Upper lobe of left lung (tissue), 6 donors: ENCODE measurements around the gene BRD7. TPM values are rescaled to one million over a fixed set of nuclear protein-coding genes. Genes with fewer than 3 reads are reported as not detected.

Experiments used
- ATAC-seq, 2 donors: fragments of 200-7000 bp; cut with Tn5 transposase; one replicate each; pipeline ENCODE4 v1.9.1; 2022; ENCODE audit warnings: mild to moderate bottlenecking in 2 of 2, moderate library complexity in 2 of 2; ENCODE audit not compliant: low FRiP score in 2 of 2
- DNase-seq, 2 donors: peaks; one replicate each; pipeline ENCODE4 v3.0.0-alpha.2; 2019 to 2020
- H3K27ac ChIP-seq, 4 donors: fragments of 200-600 bp; sonication (generic); one replicate each; pipeline ENCODE4 v1.5.1; 2016 to 2019
- H3K27me3 ChIP-seq, 4 donors: fragments of 200-600 bp; sonication (generic); one replicate each; pipeline ENCODE4 v1.5.1; 2017 to 2019
- H3K36me3 ChIP-seq, 4 donors: fragments of 200-600 bp; sonication (generic); one replicate each; pipeline ENCODE4 v1.5.1; 2016 to 2019
- H3K4me1 ChIP-seq, 4 donors: fragments of 200-600 bp; sonication (generic); one replicate each; pipeline ENCODE4 v1.5.1; 2018 to 2019
- H3K4me3 ChIP-seq, 4 donors: fragments of 200-600 bp; sonication (generic); one replicate each; pipeline ENCODE4 v1.5.1; 2017 to 2019; ENCODE audit warnings: mild to moderate bottlenecking in 2 of 4, moderate library complexity in 1 of 4
- H3K9me3 ChIP-seq, 4 donors: fragments of 200-600 bp; sonication (generic); one replicate each; pipeline ENCODE4 v1.5.1; 2018 to 2019
- CTCF ChIP-seq, 6 experiments: fragments of 450-650 bp in 4 of 6; fragments of 200-600 bp in 2 of 6; sonication (generic) in 2 of 6; IDR thresholded peaks; one replicate each; pipeline ENCODE4 v1.5.1; 2016 to 2019; ENCODE audit warnings: antibody characterized with exemption in 6 of 6
- EP300 ChIP-seq, 4 donors: sonication (generic); formaldehyde crosslinking; IDR thresholded peaks; one replicate each; pipeline ENCODE4 v1.5.1; 2017; ENCODE audit warnings: antibody characterized with exemption in 4 of 4, control low read depth in 2 of 4
- POLR2A ChIP-seq, 4 donors: fragments of 450-650 bp; IDR thresholded peaks; one replicate each; pipeline ENCODE4 v1.5.1; 2016 to 2017; ENCODE audit warnings: antibody characterized with exemption in 4 of 4, mild to moderate bottlenecking in 2 of 4
- POLR2AphosphoS5 ChIP-seq, 2 donors: sonication (generic); formaldehyde crosslinking; IDR thresholded peaks; one replicate each; pipeline ENCODE4 v1.5.1; 2017; ENCODE audit warnings: antibody characterized with exemption in 2 of 2
- WGBS, 2 donors: methylation state at CpG; one replicate each; pipeline ENCODE4 v1.1.5; 2017 to 2018; 5-methylcytosine and 5-hydroxymethylcytosine counted together
- total RNA-seq, 6 donors: library from RNA; depleted of rRNA in 4 of 6; stranded (reverse); fragments of >200 nt in 4 of 6; gene quantifications; one replicate each; pipeline versions ENCODE4 v1.1.0 to v1.2.1, GENCODE V29; 2016 to 2021
- donor health status: DM: no; HTN: no; CAD: no; lungs with moderate emphysema.
- donor health status: DM: no; HTN: yes; CAD: no; lungs with severe emphysema.

Gene BRD7
- total RNA-seq, 6 donors from 2014 or later: 41.5 to 68.2 (median 53.4) TPM

GRCh38 chr16:50363656-50364055, 5.1 kb downstream of the BRD7 start:
- H3K36me3 ChIP-seq: peaks cover 0 to 34% (median 1%) of the 10 kb centered on the region in 4 donors
- no peaks in the 10 kb centered on the region for H3K27me3 ChIP-seq
- DNase-seq (no peak), ATAC-seq (no peak)
- TF ChIP-seq POLR2A (IDR thresholded peaks at IDR 0.05) (no peak), CTCF (IDR thresholded peaks at IDR 0.05) (no peak), EP300 (IDR thresholded peaks at IDR 0.05) (no peak), POLR2AphosphoS5 (IDR thresholded peaks at IDR 0.05) (no peak)
- WGBS, 2 donors: 86 to 89% methylated on average over 10 of the region's 10 CpGs
- H3K4me1 ChIP-seq: peaks cover 29 to 58% (median 34%) of the 10 kb centered on the region in 4 donors
- H3K27ac ChIP-seq: no peak overlapping the region
- H3K4me3 ChIP-seq: no peak overlapping the region
- no peaks in the 10 kb centered on the region for H3K9me3 ChIP-seq

- 64 to 82% methylated on average over 3 of the region's 3 CpGs for WGBS, 2 donors
- ATAC-seq: no peak
- H3K4me1 ChIP-seq: peaks cover 7 to 32% (median 15%) of the 10 kb centered on the region in 4 donors
- peaks cover 0 to 39% (median 5%) of the 10 kb centered on the region in 4 donors for H3K36me3 ChIP-seq
- no peak overlapping the region for H3K4me3 ChIP-seq
- peak overlapping the region in 1 of 4 donors; percentile 44 for H3K27ac ChIP-seq
- H3K9me3 ChIP-seq: no peaks in the 10 kb centered on the region
- DNase-seq: no peak
- no peaks in the 10 kb centered on the region for H3K27me3 ChIP-seq
- TF ChIP-seq CTCF (IDR thresholded peaks at IDR 0.05) (no peak), POLR2AphosphoS5 (IDR thresholded peaks at IDR 0.05) (no peak), EP300 (IDR thresholded peaks at IDR 0.05) (no peak), POLR2A (IDR thresholded peaks at IDR 0.05) (no peak)
Measured at GRCh38 chr16:50360779-50361178, 8.0 kb downstream of the BRD7 start.

- peak overlapping the region in 1 of 4 donors; percentile 44 for H3K27ac ChIP-seq
- H3K4me1 ChIP-seq: peaks cover 4 to 26% (median 11%) of the 10 kb centered on the region in 4 donors
- H3K27me3 ChIP-seq: no peaks in the 10 kb centered on the region
- H3K9me3 ChIP-seq: no peaks in the 10 kb centered on the region
- H3K36me3 ChIP-seq: peaks cover 0 to 39% (median 5%) of the 10 kb centered on the region in 4 donors
- DNase-seq (no peak), ATAC-seq (peak in 1 of 2 donors; percentile 47)
- TF ChIP-seq CTCF (IDR thresholded peaks at IDR 0.05) (no peak), EP300 (IDR thresholded peaks at IDR 0.05) (no peak)
- no peak overlapping the region for H3K4me3 ChIP-seq
- 75 to 77% methylated on average over 6 of the region's 6 CpGs for WGBS, 2 donors
Measured at GRCh38 chr16:50360033-50360778, 8.6 kb downstream of the BRD7 start.

- Histone ChIP-seq H3K27ac (no peak overlapping the region), H3K36me3 (peaks cover 0 to 37% (median 5%) of the 10 kb centered on the region in 4 donors), H3K4me1 (peaks cover 0 to 21% (median 11%) of the 10 kb centered on the region in 4 donors), H3K27me3 (no peaks in the 10 kb centered on the region), H3K9me3 (no peaks in the 10 kb centered on the region), H3K4me3 (no peak overlapping the region)
- no peak for DNase-seq
- 26 to 35% methylated on average over 1 of the region's 1 CpG for WGBS, 2 donors
- TF ChIP-seq CTCF (IDR thresholded peaks at IDR 0.05) (no peak), POLR2A (IDR thresholded peaks at IDR 0.05) (no peak), POLR2AphosphoS5 (IDR thresholded peaks at IDR 0.05) (no peak), EP300 (IDR thresholded peaks at IDR 0.05) (no peak)
- no peak for ATAC-seq
Measured at GRCh38 chr16:50359626-50360025, 9.2 kb downstream of the BRD7 start.
